Measurements from ENCODE around the gene FASTKD3. TPM values are rescaled to one million over a fixed set of nuclear protein-coding genes. Genes with fewer than 3 reads are reported as not detected.
A peak's percentile ranks its signal among the peaks of the same experiment; 100 is the strongest.

Gene FASTKD3
- total and polyA plus RNA-seq, 2 donors (not counting 1 experiment from before 2014, with no cell fraction given), result 6.6 to 10.0 TPM

DNA sequence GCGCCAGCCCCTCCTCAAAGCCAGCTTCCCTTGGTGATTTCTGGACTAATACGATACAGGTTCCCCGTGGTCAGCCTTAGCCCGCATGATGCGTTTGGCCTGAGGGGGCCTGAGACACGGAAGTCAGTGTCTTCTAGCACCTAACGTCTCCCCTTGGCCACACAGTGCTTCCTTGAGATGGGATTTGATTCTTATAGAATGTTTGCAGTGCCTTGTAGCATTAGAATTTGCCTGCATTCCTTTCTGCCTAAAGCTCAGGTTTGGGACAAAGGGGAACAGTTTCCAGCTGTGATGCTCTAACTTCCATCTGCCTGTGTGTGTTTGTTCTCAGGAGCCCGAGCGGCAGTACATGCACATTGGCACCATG, 52.3 kb downstream of the FASTKD3 start:
- no peak overlapping the region for H3K9ac ChIP-seq (ENCODE audit: low read length)
- H3K79me2 ChIP-seq (ENCODE audit: control insufficient read depth, insufficient read depth, low read length), result no peaks in the 10 kb centered on the region
- H4K20me1 ChIP-seq (ENCODE audit: control insufficient read depth, insufficient read depth, low read length, poor library complexity, severe bottlenecking), result no peaks in the 10 kb centered on the region
- H3K9me3 Mint-ChIP-seq (ENCODE audit: insufficient read depth), result no peaks in the 10 kb centered on the region
- H2AFZ ChIP-seq (ENCODE audit: insufficient read depth, low read depth, low read length, poor library complexity, severe bottlenecking), result peak overlapping the region; percentile 1
- H3K4me3 Mint-ChIP-seq, result no peak overlapping the region
- DNase-seq (no peak), ATAC-seq (ENCODE audit: low read depth) (no peak)
- peaks cover 0 to 5% of the 10 kb centered on the region in 2 donors for H3K4me1 ChIP-seq (ENCODE audit: control insufficient read depth in 2 of 2, insufficient read depth in 2 of 2, low read length in 2 of 2)
- H3K4me3 ChIP-seq (ENCODE audit: control extremely low read depth in 1 of 5, extremely low read depth in 1 of 5, insufficient read depth in 1 of 5, low read depth in 2 of 5, low read length in 4 of 5), result no peak overlapping the region
- no peaks in the 10 kb centered on the region for H3K9me3 ChIP-seq (ENCODE audit: control extremely low read depth in 1 of 3, control insufficient read depth in 2 of 3, insufficient read depth in 1 of 3, low read length in 2 of 3)
- 52% methylated on average over 9 of the region's 9 CpGs for WGBS (ENCODE audit: insufficient coverage)
- H3K36me3 ChIP-seq (replicated peaks in 1 of 2; ENCODE audit: control extremely low read depth in 1 of 2, control insufficient read depth in 1 of 2, extremely low read depth in 1 of 2, insufficient read depth in 2 of 2, low read length in 1 of 2), result no peaks in the 10 kb centered on the region
- peaks cover 0 to 18% (median 2%) of the 10 kb centered on the region in 4 experiments for H3K27me3 ChIP-seq (replicated peaks in 1 of 4; ENCODE audit: control extremely low read depth in 1 of 4, control insufficient read depth in 3 of 4, insufficient read depth in 4 of 4, low read length in 3 of 4)
- H3K4me1 Mint-ChIP-seq, result no peaks in the 10 kb centered on the region
- intact Hi-C loops (cut with micrococcal nuclease), result no loop called here
- no peak for TF ChIP-seq EZH2 (IDR thresholded peaks at IDR 0.05; ENCODE audit: borderline replicate concordance, insufficient read depth, low read depth, low read length, poor library complexity, severe bottlenecking)
- TF ChIP-seq, protein P1, sequence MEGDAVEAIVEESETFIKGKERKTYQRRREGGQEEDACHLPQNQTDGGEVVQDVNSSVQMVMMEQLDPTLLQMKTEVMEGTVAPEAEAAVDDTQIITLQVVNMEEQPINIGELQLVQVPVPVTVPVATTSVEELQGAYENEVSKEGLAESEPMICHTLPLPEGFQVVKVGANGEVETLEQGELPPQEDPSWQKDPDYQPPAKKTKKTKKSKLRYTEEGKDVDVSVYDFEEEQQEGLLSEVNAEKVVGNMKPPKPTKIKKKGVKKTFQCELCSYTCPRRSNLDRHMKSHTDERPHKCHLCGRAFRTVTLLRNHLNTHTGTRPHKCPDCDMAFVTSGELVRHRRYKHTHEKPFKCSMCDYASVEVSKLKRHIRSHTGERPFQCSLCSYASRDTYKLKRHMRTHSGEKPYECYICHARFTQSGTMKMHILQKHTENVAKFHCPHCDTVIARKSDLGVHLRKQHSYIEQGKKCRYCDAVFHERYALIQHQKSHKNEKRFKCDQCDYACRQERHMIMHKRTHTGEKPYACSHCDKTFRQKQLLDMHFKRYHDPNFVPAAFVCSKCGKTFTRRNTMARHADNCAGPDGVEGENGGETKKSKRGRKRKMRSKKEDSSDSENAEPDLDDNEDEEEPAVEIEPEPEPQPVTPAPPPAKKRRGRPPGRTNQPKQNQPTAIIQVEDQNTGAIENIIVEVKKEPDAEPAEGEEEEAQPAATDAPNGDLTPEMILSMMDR (IDR thresholded peaks at IDR 0.05), result peak; percentile 28
- H3K4me2 ChIP-seq (replicated peaks; ENCODE audit: low read depth, low read length, poor library complexity, severe bottlenecking), result no peak overlapping the region
- POLR2A ChIA-PET, result no interaction called here
- no peak overlapping the region for H3K27ac Mint-ChIP-seq
- CTCF ChIA-PET, result interaction anchor here (2.1 kb wide), 1 partner anchor 17 kb away, joined by 5 read pairs; no protein-coding TSS in a partner anchor
- H3K27me3 Mint-ChIP-seq, result peaks cover 41% of the 10 kb centered on the region
- no peak overlapping the region for H3K27ac ChIP-seq (ENCODE audit: low read length in 2 of 2)

DNA sequence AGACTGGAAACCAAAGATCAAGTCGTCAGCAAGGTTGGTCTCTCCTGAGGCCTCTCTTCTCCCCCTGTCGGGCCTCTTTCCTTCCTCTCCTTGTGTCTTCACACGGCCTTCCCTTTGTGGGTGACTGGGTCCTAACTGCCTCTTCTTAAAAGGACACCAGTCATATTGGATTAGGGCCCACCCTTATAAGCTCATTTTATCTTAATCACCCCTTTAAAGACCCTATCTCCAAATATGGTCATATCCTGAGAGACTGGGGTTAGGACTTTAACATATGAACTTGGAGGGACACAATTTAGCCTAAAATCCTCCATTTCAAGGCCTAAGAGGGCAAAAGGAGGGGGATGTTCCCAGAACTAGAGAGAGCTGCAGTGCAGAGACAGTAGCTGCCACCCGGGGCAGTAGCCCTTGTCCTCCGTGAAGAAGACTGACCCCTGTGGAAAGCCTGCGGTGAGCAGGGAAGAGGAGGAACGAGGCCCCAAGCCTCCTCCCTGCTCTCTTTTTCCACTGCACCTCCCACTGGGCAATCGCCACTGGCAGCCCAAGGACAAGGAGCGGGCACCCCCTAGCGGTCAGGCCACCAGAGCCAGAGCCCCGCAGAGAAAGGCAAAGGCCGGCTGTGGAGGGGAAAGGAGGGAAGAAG, 52.8 kb downstream of the FASTKD3 start:
- no peak overlapping the region for H3K4me2 ChIP-seq (replicated peaks; ENCODE audit: low read depth, low read length, poor library complexity, severe bottlenecking)
- H3K4me1 Mint-ChIP-seq, result no peaks in the 10 kb centered on the region
- intact Hi-C loops (cut with micrococcal nuclease), result no loop called here
- ATAC-seq (ENCODE audit: low read depth), result peak; percentile 33
- H3K9ac ChIP-seq (ENCODE audit: low read length), result no peak overlapping the region
- no peaks in the 10 kb centered on the region for H4K20me1 ChIP-seq (ENCODE audit: control insufficient read depth, insufficient read depth, low read length, poor library complexity, severe bottlenecking)
- H3K79me2 ChIP-seq (ENCODE audit: control insufficient read depth, insufficient read depth, low read length), result no peaks in the 10 kb centered on the region
- WGBS (ENCODE audit: insufficient coverage), result 2% methylated on average over 7 of the region's 12 CpGs
- CTCF ChIA-PET, result interaction anchor here (2.1 kb wide), 1 partner anchor 18 kb away, joined by 5 read pairs; no protein-coding TSS in a partner anchor
- POLR2A ChIA-PET, result no interaction called here
- TF ChIP-seq EZH2 (IDR thresholded peaks at IDR 0.05; ENCODE audit: borderline replicate concordance, insufficient read depth, low read depth, low read length, poor library complexity, severe bottlenecking), result no peak
- TF ChIP-seq, protein P1 (IDR thresholded peaks at IDR 0.05), result peak; percentile 72
- peak overlapping the region; percentile 1 for H2AFZ ChIP-seq (ENCODE audit: insufficient read depth, low read depth, low read length, poor library complexity, severe bottlenecking)
- H3K4me1 ChIP-seq (ENCODE audit: control insufficient read depth in 2 of 2, insufficient read depth in 2 of 2, low read length in 2 of 2), result peaks cover 0 to 5% of the 10 kb centered on the region in 2 donors
- H3K9me3 ChIP-seq (ENCODE audit: control extremely low read depth in 1 of 3, control insufficient read depth in 2 of 3, insufficient read depth in 1 of 3, low read length in 2 of 3), result no peaks in the 10 kb centered on the region
- DNase-seq, result peak; percentile 42
- H3K27ac ChIP-seq (ENCODE audit: low read length in 2 of 2), result no peak overlapping the region
- peaks cover 0 to 19% (median 2%) of the 10 kb centered on the region in 4 experiments for H3K27me3 ChIP-seq (replicated peaks in 1 of 4; ENCODE audit: control extremely low read depth in 1 of 4, control insufficient read depth in 3 of 4, insufficient read depth in 4 of 4, low read length in 3 of 4)
- no peak overlapping the region for H3K27ac Mint-ChIP-seq
- H3K27me3 Mint-ChIP-seq, result peaks cover 42% of the 10 kb centered on the region
- H3K4me3 Mint-ChIP-seq, result no peak overlapping the region
- no peak overlapping the region for H3K4me3 ChIP-seq (ENCODE audit: control extremely low read depth in 1 of 5, extremely low read depth in 1 of 5, insufficient read depth in 1 of 5, low read depth in 2 of 5, low read length in 4 of 5)
- H3K9me3 Mint-ChIP-seq (ENCODE audit: insufficient read depth), result no peaks in the 10 kb centered on the region
- H3K36me3 ChIP-seq (replicated peaks in 1 of 2; ENCODE audit: control extremely low read depth in 1 of 2, control insufficient read depth in 1 of 2, extremely low read depth in 1 of 2, insufficient read depth in 2 of 2, low read length in 1 of 2), result no peaks in the 10 kb centered on the region
